HCEC 1CT (cell line): ENCODE results near the gene PHTF2.

Experiments used
- DNase-seq: peaks from one replicate; pipeline ENCODE4 v3.0.0-alpha.2; 2017

The PHTF2 gene

DNA sequence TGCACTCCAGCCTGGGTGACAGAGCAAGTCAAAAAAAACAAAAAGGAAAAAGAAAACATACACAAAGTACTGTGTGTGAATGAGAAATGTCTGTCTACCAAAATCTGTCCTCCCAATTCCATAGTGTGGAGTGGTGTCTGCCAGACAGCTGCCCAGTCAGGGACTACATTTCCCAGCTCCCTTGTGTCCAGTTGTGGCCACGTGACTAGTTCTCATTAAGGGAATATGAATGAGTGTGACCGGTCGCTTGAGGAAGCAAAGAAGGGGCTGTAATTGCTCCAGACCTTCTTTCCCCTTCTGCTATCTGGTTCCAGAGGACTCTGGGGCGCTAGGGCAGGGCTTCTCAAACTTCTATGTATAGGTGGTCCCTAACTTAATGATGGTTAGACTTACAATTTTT lies 204.1 kb downstream of the PHTF2 start:
- no peak for DNase-seq

DNA sequence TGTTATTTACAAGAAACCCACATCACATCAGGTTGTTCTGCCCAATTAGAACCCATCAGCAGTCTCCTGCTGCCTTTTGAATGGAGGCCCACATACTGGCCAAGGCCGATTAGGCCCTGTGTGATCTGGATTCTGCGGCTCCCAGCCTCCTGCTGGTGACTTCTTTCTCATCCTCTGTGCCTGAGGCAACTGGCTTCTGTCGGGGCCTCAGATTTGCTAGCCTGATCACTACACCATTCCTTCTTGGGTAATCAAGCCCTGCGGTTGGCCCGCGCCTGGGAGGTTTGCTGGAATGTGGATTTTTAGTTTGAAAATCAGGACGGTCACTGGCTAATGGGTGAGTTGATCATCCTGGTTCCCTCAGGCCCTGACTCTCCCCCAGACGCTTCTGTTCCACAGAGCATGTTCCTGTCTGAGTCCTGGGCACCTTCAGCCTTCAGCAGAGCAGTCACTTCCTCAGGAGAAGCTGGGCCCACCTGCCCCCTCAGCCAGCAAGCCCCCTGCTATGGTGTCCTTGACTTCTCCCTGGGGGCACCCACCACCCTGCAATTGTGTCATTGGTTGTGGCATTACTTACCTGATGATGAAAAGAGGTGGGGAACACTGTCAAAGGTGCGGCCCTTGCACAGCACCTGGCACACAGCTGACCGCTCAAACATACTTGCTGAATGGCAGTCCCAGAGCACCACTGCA lies 207.6 kb downstream of the PHTF2 start:
- no peak for DNase-seq
